Measurements from ENCODE around the gene TMEM39A.

The TMEM39A gene

DNA sequence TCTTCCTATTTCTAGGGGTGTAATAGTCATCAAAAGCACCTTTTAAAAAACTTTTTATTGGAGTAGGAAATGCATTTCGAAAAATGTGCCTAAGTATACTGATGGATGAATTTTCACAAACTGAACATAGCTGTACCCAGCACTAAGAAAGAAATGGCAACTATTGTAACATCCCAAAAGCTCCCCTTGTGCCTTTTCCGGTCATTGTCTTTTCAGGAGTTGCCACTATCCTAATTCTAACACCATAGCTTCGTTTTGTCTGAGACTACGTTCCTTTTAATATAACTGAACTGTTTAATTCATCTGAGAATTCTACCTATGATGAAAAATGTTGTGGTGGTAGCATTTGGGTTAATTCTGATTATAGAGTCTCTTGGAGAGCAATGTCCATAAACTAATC is 36.9 kb upstream of the TMEM39A start:
- Histone ChIP-seq H3K27ac (replicated peaks) (no peak overlapping the region; the same call in 1 of the 2 replicates), H3K4me3 (replicated peaks; ENCODE audit: insufficient read depth, low read length) (no peak overlapping the region), H3K27me3 (ENCODE audit: insufficient read depth, poor library complexity, severe bottlenecking) (no peaks in the 10 kb centered on the region)
- TF ChIP-seq, protein P1, sequence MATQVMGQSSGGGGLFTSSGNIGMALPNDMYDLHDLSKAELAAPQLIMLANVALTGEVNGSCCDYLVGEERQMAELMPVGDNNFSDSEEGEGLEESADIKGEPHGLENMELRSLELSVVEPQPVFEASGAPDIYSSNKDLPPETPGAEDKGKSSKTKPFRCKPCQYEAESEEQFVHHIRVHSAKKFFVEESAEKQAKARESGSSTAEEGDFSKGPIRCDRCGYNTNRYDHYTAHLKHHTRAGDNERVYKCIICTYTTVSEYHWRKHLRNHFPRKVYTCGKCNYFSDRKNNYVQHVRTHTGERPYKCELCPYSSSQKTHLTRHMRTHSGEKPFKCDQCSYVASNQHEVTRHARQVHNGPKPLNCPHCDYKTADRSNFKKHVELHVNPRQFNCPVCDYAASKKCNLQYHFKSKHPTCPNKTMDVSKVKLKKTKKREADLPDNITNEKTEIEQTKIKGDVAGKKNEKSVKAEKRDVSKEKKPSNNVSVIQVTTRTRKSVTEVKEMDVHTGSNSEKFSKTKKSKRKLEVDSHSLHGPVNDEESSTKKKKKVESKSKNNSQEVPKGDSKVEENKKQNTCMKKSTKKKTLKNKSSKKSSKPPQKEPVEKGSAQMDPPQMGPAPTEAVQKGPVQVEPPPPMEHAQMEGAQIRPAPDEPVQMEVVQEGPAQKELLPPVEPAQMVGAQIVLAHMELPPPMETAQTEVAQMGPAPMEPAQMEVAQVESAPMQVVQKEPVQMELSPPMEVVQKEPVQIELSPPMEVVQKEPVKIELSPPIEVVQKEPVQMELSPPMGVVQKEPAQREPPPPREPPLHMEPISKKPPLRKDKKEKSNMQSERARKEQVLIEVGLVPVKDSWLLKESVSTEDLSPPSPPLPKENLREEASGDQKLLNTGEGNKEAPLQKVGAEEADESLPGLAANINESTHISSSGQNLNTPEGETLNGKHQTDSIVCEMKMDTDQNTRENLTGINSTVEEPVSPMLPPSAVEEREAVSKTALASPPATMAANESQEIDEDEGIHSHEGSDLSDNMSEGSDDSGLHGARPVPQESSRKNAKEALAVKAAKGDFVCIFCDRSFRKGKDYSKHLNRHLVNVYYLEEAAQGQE (IDR thresholded peaks at IDR 0.05; ENCODE audit: insufficient replicate concordance, low read depth), result no peak
- TF ChIP-seq POLR2AphosphoS5 (IDR thresholded peaks at IDR 0.05; ENCODE audit: low read depth), result no peak
- TF ChIP-seq, protein P2, sequence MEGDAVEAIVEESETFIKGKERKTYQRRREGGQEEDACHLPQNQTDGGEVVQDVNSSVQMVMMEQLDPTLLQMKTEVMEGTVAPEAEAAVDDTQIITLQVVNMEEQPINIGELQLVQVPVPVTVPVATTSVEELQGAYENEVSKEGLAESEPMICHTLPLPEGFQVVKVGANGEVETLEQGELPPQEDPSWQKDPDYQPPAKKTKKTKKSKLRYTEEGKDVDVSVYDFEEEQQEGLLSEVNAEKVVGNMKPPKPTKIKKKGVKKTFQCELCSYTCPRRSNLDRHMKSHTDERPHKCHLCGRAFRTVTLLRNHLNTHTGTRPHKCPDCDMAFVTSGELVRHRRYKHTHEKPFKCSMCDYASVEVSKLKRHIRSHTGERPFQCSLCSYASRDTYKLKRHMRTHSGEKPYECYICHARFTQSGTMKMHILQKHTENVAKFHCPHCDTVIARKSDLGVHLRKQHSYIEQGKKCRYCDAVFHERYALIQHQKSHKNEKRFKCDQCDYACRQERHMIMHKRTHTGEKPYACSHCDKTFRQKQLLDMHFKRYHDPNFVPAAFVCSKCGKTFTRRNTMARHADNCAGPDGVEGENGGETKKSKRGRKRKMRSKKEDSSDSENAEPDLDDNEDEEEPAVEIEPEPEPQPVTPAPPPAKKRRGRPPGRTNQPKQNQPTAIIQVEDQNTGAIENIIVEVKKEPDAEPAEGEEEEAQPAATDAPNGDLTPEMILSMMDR (IDR thresholded peaks at IDR 0.05; ENCODE audit: insufficient read depth, low read length), result no peak
- no peak for TF ChIP-seq GABPA (IDR thresholded peaks at IDR 0.05; ENCODE audit: low read depth)
- TF ChIP-seq SPI1 (IDR thresholded peaks at IDR 0.05; ENCODE audit: borderline replicate concordance, low read depth), result no peak
- no peak for DNase-seq (ENCODE audit: low read depth in 1 of 2, low spot score in 1 of 2)

DNA sequence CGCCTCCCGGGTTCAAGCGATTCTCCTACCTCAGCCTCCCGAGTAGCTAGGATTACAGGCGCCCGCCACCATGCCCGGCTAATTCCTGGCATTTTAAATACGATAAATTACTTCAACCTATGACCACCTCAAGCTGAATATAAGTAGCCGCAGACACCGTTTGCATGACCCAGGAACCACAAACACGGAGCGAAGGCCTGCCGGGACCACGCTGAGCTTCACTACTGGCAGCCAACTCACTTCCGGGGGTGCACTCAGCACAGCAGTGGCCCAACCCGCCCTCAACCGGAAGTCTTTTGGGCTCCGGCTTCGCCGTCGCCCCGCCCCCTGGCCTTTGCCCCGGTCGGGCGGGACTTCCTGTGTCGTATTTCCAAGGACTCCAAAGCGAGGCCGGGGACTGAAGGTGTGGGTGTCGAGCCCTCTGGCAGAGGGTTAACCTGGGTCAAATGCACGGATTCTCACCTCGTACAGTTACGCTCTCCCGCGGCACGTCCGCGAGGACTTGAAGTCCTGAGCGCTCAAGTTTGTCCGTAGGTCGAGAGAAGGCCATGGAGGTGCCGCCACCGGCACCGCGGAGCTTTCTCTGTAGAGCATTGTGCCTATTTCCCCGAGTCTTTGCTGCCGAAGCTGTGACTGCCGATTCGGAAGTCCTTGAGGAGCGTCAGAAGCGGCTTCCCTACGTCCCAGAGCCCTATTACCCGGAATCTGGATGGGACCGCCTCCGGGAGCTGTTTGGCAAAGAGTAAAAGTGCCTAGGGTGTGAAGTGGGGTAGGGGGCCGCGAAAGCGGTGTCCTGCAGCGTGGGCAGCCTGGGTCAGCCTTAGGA is 35.0 kb upstream of the TMEM39A start, which contains the start of gene TIMMDC1:
Gene TIMMDC1 (plus strand): TSS at position 362 of the 826 bp plus-strand sequence. CDS start 187 bp downstream, at position 549.
- TF ChIP-seq GABPA (IDR thresholded peaks at IDR 0.05; ENCODE audit: low read depth) (peak; percentile 97), POLR2AphosphoS5 (IDR thresholded peaks at IDR 0.05; ENCODE audit: low read depth) (peak; percentile 97), SPI1 (IDR thresholded peaks at IDR 0.05; ENCODE audit: borderline replicate concordance, low read depth) (peak; percentile 34; the same call in 1 of the 2 replicates)
- TF ChIP-seq, protein P2 (IDR thresholded peaks at IDR 0.05; ENCODE audit: insufficient read depth, low read length), result no peak
- TF ChIP-seq, protein P1 (IDR thresholded peaks at IDR 0.05; ENCODE audit: insufficient replicate concordance, low read depth), result peak; percentile 2
- peak; percentile 91 to 97 for DNase-seq (ENCODE audit: low read depth in 1 of 2, low spot score in 1 of 2)
- Histone ChIP-seq H3K27me3 (ENCODE audit: insufficient read depth, poor library complexity, severe bottlenecking) (no peaks in the 10 kb centered on the region), H3K27ac (replicated peaks) (peak within 1 kb of the TSS; percentile 85), H3K4me3 (replicated peaks; ENCODE audit: insufficient read depth, low read length) (peak within 1 kb of the TSS; percentile 60)

DNA sequence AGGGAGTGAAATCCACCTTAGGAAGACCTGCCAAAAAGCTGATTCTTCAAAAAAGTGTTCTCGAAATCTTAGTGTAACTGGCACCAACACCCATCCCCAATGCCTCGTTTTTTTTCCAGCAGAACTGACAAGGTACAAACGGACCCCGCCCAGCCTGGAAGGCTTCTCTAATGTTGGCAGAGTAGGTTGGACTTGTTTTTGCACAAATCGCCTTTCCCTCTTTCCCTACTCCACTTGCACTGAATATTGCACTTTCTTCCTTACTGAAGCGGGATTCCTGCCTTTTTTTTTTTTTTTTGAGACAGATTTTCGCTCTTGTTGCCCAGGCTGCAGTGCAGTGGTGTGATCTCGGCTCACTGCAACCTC is 34.4 kb upstream of the TMEM39A start:
- TF ChIP-seq, protein P2 (IDR thresholded peaks at IDR 0.05; ENCODE audit: insufficient read depth, low read length), result no peak
- no peak for TF ChIP-seq SPI1 (IDR thresholded peaks at IDR 0.05; ENCODE audit: borderline replicate concordance, low read depth)
- no peak for TF ChIP-seq POLR2AphosphoS5 (IDR thresholded peaks at IDR 0.05; ENCODE audit: low read depth)
- TF ChIP-seq, protein P1 (IDR thresholded peaks at IDR 0.05; ENCODE audit: insufficient replicate concordance, low read depth), result no peak
- TF ChIP-seq GABPA (IDR thresholded peaks at IDR 0.05; ENCODE audit: low read depth), result no peak
- H3K27ac ChIP-seq (replicated peaks), result peak overlapping the region; percentile 85
- peak in 1 of 2 experiments; percentile 15 for DNase-seq (ENCODE audit: low read depth in 1 of 2, low spot score in 1 of 2)
- no peaks in the 10 kb centered on the region for H3K27me3 ChIP-seq (ENCODE audit: insufficient read depth, poor library complexity, severe bottlenecking)
- peak overlapping the region; percentile 60 for H3K4me3 ChIP-seq (replicated peaks; ENCODE audit: insufficient read depth, low read length)
